Activated T-helper 1 cell treated with anti-CD3 and anti-CD28 coated beads, Interleukin-2, amount 50 U/mL, for 16 hours (primary cell): ENCODE data around the gene TJP3.

Experiments
- DNase-seq, 2 donors: peaks; one replicate each; pipeline ENCODE4 v3.0.0-alpha.2; 2020; ENCODE audit warnings: low read depth in 1 of 2, low spot score in 1 of 2

TJP3 gene

GRCh38 chr19:3712663-3713611 is 4.8 kb downstream of the TJP3 start:
- DNase-seq: no peak

- DNase-seq: no peak
Observed at GRCh38 chr19:3716147-3716668, 8.0 kb downstream of the TJP3 start.

DNA sequence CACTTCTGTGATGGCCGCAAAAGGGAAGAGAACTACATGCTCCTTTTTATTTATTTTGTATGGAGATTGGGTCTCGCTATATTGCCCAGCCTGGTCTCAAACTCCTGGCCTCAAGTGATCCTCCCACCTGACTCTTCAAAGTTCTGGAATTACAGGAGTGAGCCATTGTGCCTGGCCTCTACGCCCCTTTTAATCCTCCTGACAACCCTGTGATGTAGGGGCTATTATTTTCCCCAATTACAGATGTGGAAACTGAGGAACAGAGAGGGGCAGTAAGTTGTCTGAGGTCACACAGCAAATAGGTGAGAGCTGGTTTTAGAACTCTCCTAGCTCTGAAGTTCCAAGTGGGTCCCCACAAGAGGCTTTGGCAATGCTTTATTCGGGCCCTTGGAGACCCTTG is 11.7 kb downstream of the TJP3 start:
- DNase-seq: no peak

DNA sequence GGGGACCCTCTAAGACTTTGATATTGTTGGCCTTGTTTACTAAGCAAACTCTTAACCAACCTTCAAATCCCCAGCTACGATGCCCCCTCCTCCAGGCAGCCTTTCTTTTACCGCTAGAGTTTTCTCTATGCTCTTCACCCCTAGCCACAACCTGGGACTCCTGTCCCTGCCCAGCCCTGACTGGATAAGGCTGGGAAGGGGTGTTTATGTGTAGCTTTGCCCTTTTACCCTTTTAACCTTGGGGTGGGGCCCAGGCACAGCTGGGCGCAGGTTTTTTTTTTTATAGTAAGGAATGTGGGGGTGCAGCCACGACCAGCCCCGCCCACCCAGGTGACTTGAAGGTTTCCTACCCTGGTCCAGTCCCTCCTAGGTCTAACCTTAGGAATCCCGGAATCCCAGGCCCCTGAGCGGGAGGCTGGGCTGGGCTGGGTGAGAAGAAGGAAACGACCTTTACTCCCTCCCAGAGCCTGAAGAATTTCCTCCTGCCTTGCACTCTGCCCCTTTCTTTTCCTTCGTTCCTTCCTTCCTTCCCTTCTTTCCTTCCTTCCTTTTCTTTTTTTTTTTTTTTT is 12.2 kb downstream of the TJP3 start:
- DNase-seq: no peak

GRCh38 chr19:3721131-3721886 is 13.1 kb downstream of the TJP3 start:
- peak; percentile 81 to 82 for DNase-seq

DNA sequence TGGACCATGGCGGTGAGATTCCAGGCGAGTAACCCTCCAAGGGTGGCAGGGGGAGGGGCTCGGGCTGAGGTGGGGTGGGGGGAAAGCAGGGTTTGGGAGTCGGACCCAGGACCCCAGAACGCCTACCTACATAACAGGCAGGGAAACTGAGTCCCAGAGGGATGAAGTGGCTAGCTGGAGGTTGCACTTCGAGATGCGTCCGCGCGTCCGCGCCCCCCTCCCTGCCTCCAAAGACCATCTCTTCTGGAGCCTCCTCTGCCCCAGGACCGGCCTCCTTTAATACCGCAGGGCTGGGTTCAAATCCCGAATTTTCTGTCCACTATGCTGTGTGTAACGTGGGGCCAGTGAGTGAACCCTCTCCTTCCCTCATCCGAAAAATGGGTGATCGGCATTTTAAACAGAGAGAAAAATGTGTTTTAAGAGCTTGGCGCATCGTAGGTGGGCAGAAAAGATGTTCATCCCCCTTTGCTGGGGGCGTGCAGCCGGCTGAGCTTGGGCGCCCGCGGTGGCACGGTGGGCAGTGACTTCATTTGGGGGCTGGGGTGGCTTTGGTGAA is 13.8 kb downstream of the TJP3 start:
- DNase-seq: no peak

- no peak for DNase-seq
Observed at GRCh38 chr19:3722443-3723109, 14.4 kb downstream of the TJP3 start.

GRCh38 chr19:3723110-3723488 is 14.9 kb downstream of the TJP3 start:
- no peak for DNase-seq

DNA sequence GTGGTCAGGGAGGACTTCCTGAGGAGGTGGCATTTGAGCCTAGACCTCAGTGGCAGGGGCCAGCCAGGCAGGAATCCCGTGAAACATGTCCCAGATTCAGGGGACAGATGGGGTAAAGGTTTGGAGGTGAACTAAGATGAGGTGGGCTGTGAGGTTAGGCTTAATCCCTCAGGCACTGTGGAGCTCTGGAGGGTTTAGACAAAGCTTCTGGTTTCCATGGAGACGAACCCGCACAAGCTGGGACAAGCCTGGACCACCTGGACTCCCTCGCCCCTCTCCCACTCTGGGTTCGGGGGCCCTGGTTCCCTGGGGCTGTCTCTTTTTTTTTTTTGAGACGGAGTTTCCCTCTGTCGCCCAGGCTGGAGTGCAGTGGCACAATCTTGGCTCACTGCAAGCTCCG is 15.7 kb downstream of the TJP3 start:
- DNase-seq: no peak

GRCh38 chr19:3725121-3725520 is 16.9 kb downstream of the TJP3 start:
- no peak for DNase-seq

DNA sequence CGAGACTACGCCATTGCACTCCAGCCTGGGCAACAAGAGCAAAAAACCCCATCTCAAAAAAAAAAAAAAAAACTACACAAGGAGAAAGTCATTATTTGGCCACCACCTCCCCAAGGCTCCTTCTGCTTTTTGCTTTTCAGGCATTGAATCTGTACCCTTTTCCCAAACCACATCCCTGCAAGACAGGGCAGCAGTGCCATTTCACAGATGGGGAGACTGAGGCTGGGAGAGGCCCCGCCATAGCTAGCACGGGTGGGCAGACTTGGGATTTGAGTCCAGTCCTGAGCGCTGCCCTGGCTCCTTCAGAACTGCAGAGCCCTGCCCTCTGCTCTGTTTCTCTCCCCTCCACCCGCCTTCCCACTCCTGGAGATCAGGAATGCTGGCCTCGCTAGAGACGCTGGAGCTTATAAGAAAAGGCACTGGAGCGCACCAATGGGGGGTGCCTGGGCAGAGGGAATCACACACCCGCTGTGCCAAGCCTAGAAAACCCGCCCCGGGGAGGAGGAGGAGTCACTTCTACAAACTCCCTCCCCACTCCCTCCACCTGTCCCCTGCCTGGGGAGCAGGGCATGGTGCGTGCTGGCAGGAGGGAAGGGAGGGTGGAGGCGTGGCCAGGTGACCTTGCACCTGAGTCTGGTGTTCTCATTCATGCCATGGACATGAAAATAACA is 17.6 kb downstream of the TJP3 start:
- no peak for DNase-seq

GRCh38 chr19:3730457-3730958 is 22.3 kb downstream of the TJP3 start:
- DNase-seq: no peak

DNA sequence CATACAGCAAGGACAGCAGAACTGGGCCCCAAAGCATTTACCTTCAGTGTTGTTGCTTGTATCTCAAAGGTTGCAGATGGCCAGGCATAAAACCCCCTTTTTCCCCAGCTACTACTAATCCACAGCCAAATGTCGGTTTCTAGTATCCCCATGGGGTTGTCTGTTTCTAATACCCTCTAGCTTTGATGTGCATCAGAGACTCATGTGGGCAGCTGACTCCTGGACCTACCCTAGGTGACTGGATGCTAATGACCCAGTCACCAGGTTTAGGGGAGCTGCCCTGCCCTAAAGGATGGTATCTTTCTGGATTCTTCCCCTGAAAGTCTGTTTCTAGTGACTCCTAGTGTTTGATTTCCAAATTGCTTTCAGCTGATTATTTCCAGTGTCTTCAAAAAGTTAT is 23.9 kb downstream of the TJP3 start:
- no peak for DNase-seq

DNA sequence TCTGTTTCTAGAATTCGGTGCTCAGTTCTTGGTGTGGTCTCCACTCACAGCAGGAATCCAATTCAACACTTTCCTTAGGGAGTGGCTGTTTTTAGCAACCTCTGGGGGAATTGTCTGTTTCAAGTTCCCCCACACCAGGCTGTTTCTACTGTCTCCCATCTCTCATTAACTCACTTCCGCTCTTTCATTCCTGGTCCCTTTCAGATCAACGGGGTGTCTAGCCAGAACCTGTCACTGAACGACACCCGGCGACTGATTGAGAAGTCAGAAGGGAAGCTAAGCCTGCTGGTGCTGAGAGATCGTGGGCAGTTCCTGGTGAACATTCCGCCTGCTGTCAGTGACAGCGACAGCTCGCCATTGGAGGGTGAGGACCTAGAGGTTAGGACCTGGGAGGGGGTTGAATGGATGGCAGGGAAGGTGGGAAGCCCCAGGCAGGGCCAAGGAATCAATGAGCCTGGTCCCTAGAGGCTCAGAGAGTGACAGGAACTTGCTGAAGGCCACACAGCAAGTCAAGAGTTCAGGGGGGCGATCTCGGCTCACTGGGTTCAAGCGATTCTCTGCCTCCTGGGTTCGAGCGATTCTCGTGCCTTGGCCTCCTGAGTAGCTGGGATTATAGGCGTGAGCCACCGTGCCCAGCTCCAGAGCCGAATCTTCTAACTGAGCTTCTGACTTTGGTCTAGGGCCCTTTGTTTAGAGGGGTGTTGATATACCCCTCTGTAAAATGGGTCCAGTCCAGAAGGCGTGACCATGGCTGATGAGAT is 25.5 kb downstream of the TJP3 start:
- no peak for DNase-seq

DNA sequence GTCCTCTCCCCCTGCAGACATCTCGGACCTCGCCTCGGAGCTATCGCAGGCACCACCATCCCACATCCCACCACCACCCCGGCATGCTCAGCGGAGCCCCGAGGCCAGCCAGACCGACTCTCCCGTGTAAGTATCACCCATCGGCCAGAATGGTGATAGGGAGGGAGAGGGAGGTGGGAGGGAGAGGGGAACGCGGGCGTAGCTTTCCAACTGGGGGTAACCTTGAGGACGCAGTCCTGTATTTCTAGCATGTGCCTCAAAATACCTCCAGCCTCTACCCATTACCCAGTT is 26.1 kb downstream of the TJP3 start:
- DNase-seq: no peak

DNA sequence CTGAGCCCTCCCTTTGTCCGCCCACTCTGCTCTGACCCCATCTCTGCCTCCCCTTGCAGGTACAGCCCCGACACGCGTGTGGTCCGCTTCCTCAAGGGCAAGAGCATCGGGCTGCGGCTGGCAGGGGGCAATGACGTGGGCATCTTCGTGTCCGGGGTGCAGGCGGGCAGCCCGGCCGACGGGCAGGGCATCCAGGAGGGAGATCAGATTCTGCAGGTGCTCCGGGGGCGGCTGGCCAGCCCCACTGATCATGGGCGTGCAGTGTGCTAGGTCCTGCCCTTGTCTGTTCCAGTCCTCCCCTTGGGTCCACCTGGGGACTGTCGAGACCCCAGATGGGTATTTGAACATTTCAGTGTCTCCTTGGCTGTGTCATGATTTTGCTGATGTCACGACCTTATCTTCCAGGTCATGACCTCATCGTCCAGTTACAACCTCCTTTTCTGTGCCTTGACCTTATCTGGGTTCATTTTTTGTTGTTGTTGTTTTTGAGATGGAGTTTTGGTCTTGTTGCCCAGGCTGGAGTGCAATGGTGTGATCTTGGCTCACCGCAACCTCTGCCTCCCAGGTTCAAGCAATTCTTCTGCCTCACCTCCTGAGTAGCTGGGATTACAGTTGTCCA is 28.0 kb downstream of the TJP3 start:
- DNase-seq: no peak

- no peak for DNase-seq
Observed at GRCh38 chr19:3737487-3738205, 29.5 kb downstream of the TJP3 start.

DNA sequence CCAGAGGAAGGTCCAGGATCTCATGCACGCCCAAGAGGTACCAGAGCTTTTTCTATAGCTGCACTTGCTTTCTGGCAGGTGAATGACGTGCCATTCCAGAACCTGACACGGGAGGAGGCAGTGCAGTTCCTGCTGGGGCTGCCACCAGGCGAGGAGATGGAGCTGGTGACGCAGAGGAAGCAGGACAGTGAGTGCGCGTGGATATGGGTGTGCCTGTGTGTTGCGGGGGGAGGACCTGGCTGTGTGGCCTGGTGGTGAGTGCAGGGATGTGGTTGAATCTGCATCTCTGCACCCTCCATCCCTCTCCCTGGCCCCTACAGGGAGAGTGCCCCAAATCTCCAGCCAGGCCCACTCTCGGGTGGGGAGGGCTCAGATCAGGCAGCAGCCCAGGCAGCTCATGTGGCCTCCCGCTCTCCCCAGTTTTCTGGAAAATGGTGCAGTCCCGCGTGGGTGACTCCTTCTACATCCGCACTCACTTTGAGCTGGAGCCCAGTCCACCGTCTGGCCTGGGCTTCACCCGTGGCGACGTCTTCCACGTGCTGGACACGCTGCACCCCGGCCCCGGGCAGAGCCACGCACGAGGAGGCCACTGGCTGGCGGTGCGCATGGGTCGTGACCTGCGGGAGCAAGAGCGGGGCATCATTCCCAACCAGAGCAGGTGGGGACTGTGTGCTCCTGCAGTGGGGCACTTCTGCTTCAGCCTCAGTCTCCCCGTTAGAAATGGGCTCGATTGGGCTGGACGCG is 30.5 kb downstream of the TJP3 start:
- no peak for DNase-seq
